HG03571 (cell line): ENCODE measurements around the gene ZNF608.

Experiments used
- ATAC-seq: cut with Tn5 transposase; IDR thresholded peaks from one replicate; pipeline ENCODE4 v1.9.1; 2021; ENCODE audit not compliant: unreplicated experiment

ZNF608 gene

GRCh38 chr5:124745928-124746915 is at the start of gene ZNF608:
ZNF608 (minus strand) TSS chr5:124746639; CDS start chr5:124744989, 1,650 bp downstream.
- no peak for ATAC-seq

- ATAC-seq: no peak
These were observed 49.4 kb upstream of the ZNF608 start for GRCh38 chr5:124795829-124796228.

- no peak for ATAC-seq
These were observed 44.7 kb upstream of the ZNF608 start for GRCh38 chr5:124790895-124791732.

- ATAC-seq: no peak
These were observed 44.0 kb upstream of the ZNF608 start for GRCh38 chr5:124790301-124790894.

- no peak for ATAC-seq
These were observed 42.7 kb upstream of the ZNF608 start for GRCh38 chr5:124789104-124789605.

GRCh38 chr5:124783794-124784193 is 37.4 kb upstream of the ZNF608 start:
- ATAC-seq: no peak

GRCh38 chr5:124783285-124783684 is 36.8 kb upstream of the ZNF608 start:
- ATAC-seq: no peak

- no peak for ATAC-seq
These were observed 35.8 kb upstream of the ZNF608 start for GRCh38 chr5:124782262-124782661.

- ATAC-seq: no peak
These were observed 33.6 kb upstream of the ZNF608 start for GRCh38 chr5:124780011-124780410.

GRCh38 chr5:124773315-124774311 is 27.2 kb upstream of the ZNF608 start:
- no peak for ATAC-seq

- no peak for ATAC-seq
These were observed 26.2 kb upstream of the ZNF608 start for GRCh38 chr5:124772457-124773200.

GRCh38 chr5:124771761-124772160 is 25.3 kb upstream of the ZNF608 start:
- no peak for ATAC-seq

GRCh38 chr5:124764992-124765611 is 18.7 kb upstream of the ZNF608 start:
- no peak for ATAC-seq

GRCh38 chr5:124764585-124764984 is 18.1 kb upstream of the ZNF608 start:
- ATAC-seq: no peak

- no peak for ATAC-seq
These were observed 14.6 kb upstream of the ZNF608 start for GRCh38 chr5:124761010-124761409.

GRCh38 chr5:124760608-124761007 is 14.2 kb upstream of the ZNF608 start:
- ATAC-seq: no peak

- ATAC-seq: no peak
These were observed 9.1 kb upstream of the ZNF608 start for GRCh38 chr5:124755565-124755964.

GRCh38 chr5:124755041-124755440 is 8.6 kb upstream of the ZNF608 start:
- no peak for ATAC-seq
